Smooth muscle cell of bladder (primary cell): ENCODE results near the gene PRRT2. TPM values are rescaled to one million over a fixed set of nuclear protein-coding genes. Genes with fewer than 3 reads are reported as not detected.

Experiments used
- total RNA-seq: library from RNA; depleted of rRNA; stranded (reverse); fragments of >200 nt; gene quantifications from 2 replicates; pipeline ENCODE4 v1.2.3, GENCODE V29; 2014

Gene PRRT2
- total RNA-seq = 0.92 and 1.3 TPM in 2 replicates

GRCh38 chr16:29811896-29812665, at the start of gene PRRT2:
Gene PRRT2 (plus strand): TSS chr16:29812193. CDS start chr16:29813055, 862 bp downstream.

GRCh38 chr16:29777576-29778350, 34.2 kb upstream of the PRRT2 start, which contains the start of gene ZG16:
Gene ZG16 (plus strand): TSS chr16:29778256. CDS start chr16:29779267, 1,011 bp downstream.

GRCh38 chr16:29790183-29790948, 21.6 kb upstream of the PRRT2 start, which contains the start of gene KIF22:
Gene KIF22 (plus strand): TSS chr16:29790751. CDS start chr16:29790760, 9 bp downstream.

GRCh38 chr16:29806099-29806579, 5.9 kb upstream of the PRRT2 start, which contains the start of gene MAZ:
Gene MAZ (plus strand): TSS chr16:29806529. CDS start chr16:29806702, 173 bp downstream.

GRCh38 chr16:29815793-29816693, 4.0 kb downstream of the PRRT2 start, which contains the start of gene PAGR1:
Gene PAGR1 (plus strand): TSS chr16:29816152. CDS start chr16:29816526, 374 bp downstream.

GRCh38 chr16:29820271-29820701, 8.3 kb downstream of the PRRT2 start, which contains the start of gene MVP:
Gene MVP (plus strand): TSS chr16:29820462. CDS start chr16:29830550, 10,088 bp downstream.

GRCh38 chr16:29862884-29863668, 51.1 kb downstream of the PRRT2 start, which contains the start of gene CDIPT:
Gene CDIPT (minus strand): TSS chr16:29863226. CDS start chr16:29862857, 369 bp downstream.

Other genes with a start within 250 kb of the PRRT2 start
- under 0.01 and 0.09 TPM in 2 replicates for gene SPN, start 148.9 kb upstream of the PRRT2 start, total RNA-seq
- 26.5 and 40.0 TPM in 2 replicates for gene QPRT, start 133.0 kb upstream of the PRRT2 start, total RNA-seq
- not detected in 2 replicates for gene C16orf54, start 66.2 kb upstream of the PRRT2 start, total RNA-seq
- not detected in 2 replicates for gene ZG16, start 33.9 kb upstream of the PRRT2 start, total RNA-seq
- gene KIF22, start 21.4 kb upstream of the PRRT2 start, total RNA-seq = 5.5 and 8.0 TPM in 2 replicates
- gene MAZ, start 5.7 kb upstream of the PRRT2 start, total RNA-seq = 106 and 159 TPM in 2 replicates
- 11.2 and 14.2 TPM in 2 replicates for gene PAGR1, start 4.0 kb downstream of the PRRT2 start, total RNA-seq
- gene MVP, start 8.3 kb downstream of the PRRT2 start, total RNA-seq = 338 and 371 TPM in 2 replicates
- 94.6 and 136 TPM in 2 replicates for gene CDIPT, start 51.0 kb downstream of the PRRT2 start, total RNA-seq
- gene SEZ6L2, start 87.4 kb downstream of the PRRT2 start, total RNA-seq = 2.1 and 7.0 TPM in 2 replicates
- 7.3 and 10.4 TPM in 2 replicates for gene ASPHD1, start 88.3 kb downstream of the PRRT2 start, total RNA-seq
- 3.5 and 4.8 TPM in 2 replicates for gene KCTD13, start 114.0 kb downstream of the PRRT2 start, total RNA-seq
- gene TMEM219, start 149.9 kb downstream of the PRRT2 start, total RNA-seq = 81.2 and 82.3 TPM in 2 replicates
- 39.1 and 47.1 TPM in 2 replicates for gene TAOK2, start 161.7 kb downstream of the PRRT2 start, total RNA-seq
- 5.0 and 5.6 TPM in 2 replicates for gene HIRIP3, start 183.4 kb downstream of the PRRT2 start, total RNA-seq
- gene INO80E, start 184.0 kb downstream of the PRRT2 start, total RNA-seq = 11.9 and 15.2 TPM in 2 replicates
- gene DOC2A, start 198.8 kb downstream of the PRRT2 start, total RNA-seq = 0.28 TPM in 1 of 2 replicates, not detected in the other
- gene C16orf92, start 211.0 kb downstream of the PRRT2 start, total RNA-seq = not detected in 2 replicates
- 0.09 TPM in 1 of 2 replicates, not detected in the other for gene TLCD3B, start 219.1 kb downstream of the PRRT2 start, total RNA-seq